ENCODE data around the gene SLC5A1.

The SLC5A1 gene

GRCh38 chr22:32042924-32043323, at the start of gene SLC5A1:
SLC5A1 (plus strand) TSS chr22:32043261; CDS start chr22:32043282, 21 bp downstream.
- no peak for ATAC-seq

GRCh38 chr22:31995046-31995445, 48.0 kb upstream of the SLC5A1 start:
- Mint-ChIP-seq H3K9me3 (no peaks in the 10 kb centered on the region), H3K27ac (no peak overlapping the region)
- ATAC-seq = no peak

More at GRCh38 chr22:32042924-32043323, at the start of gene SLC5A1:
- H3K36me3 Mint-ChIP-seq (ENCODE audit: low read depth) = no peaks in the 10 kb centered on the region
- H3K27me3 Mint-ChIP-seq = peaks cover 77% of the 10 kb centered on the region
- no peaks in the 10 kb centered on the region for H3K4me1 Mint-ChIP-seq
- no peaks in the 10 kb centered on the region for H3K9me3 Mint-ChIP-seq
- H3K27ac Mint-ChIP-seq = no peak within 1 kb of the TSS
- no peak for DNase-seq
- H3K4me3 Mint-ChIP-seq = no peak within 1 kb of the TSS

GRCh38 chr22:31995807-31996206, 47.3 kb upstream of the SLC5A1 start:
- H3K36me3 Mint-ChIP-seq (ENCODE audit: low read depth) = no peaks in the 10 kb centered on the region
- peaks cover 13% of the 10 kb centered on the region for H3K27me3 Mint-ChIP-seq
- H3K4me1 Mint-ChIP-seq = no peaks in the 10 kb centered on the region
- H3K27ac Mint-ChIP-seq = no peak overlapping the region
- DNase-seq (no peak), ATAC-seq (no peak)
- no peak overlapping the region for H3K4me3 Mint-ChIP-seq
- H3K9me3 Mint-ChIP-seq = no peaks in the 10 kb centered on the region

More at GRCh38 chr22:31995046-31995445, 48.0 kb upstream of the SLC5A1 start:
- Mint-ChIP-seq H3K4me1 (no peaks in the 10 kb centered on the region), H3K27me3 (peaks cover 10% of the 10 kb centered on the region), H3K36me3 (ENCODE audit: low read depth) (no peaks in the 10 kb centered on the region), H3K4me3 (no peak overlapping the region)
- DNase-seq = no peak

- no peak for ATAC-seq
- H3K27ac Mint-ChIP-seq = no peak overlapping the region
- H3K4me3 Mint-ChIP-seq = no peak overlapping the region
- no peaks in the 10 kb centered on the region for H3K4me1 Mint-ChIP-seq
- H3K36me3 Mint-ChIP-seq (ENCODE audit: low read depth) = no peaks in the 10 kb centered on the region
- peaks cover 13% of the 10 kb centered on the region for H3K27me3 Mint-ChIP-seq
- no peaks in the 10 kb centered on the region for H3K9me3 Mint-ChIP-seq
- no peak for DNase-seq
Observed at GRCh38 chr22:31998784-31999385, 44.2 kb upstream of the SLC5A1 start.

GRCh38 chr22:32000181-32000580, 42.9 kb upstream of the SLC5A1 start:
- no peak overlapping the region for H3K4me3 Mint-ChIP-seq
- no peak for ATAC-seq
- no peaks in the 10 kb centered on the region for H3K9me3 Mint-ChIP-seq
- H3K36me3 Mint-ChIP-seq (ENCODE audit: low read depth) = no peaks in the 10 kb centered on the region
- H3K27me3 Mint-ChIP-seq = peaks cover 15% of the 10 kb centered on the region
- no peak overlapping the region for H3K27ac Mint-ChIP-seq
- no peaks in the 10 kb centered on the region for H3K4me1 Mint-ChIP-seq
- DNase-seq = no peak

- no peak overlapping the region for H3K27ac Mint-ChIP-seq
- H3K36me3 Mint-ChIP-seq (ENCODE audit: low read depth) = no peaks in the 10 kb centered on the region
- DNase-seq = no peak
- peaks cover 6% of the 10 kb centered on the region for H3K27me3 Mint-ChIP-seq
- no peak for ATAC-seq
- no peaks in the 10 kb centered on the region for H3K9me3 Mint-ChIP-seq
- no peaks in the 10 kb centered on the region for H3K4me1 Mint-ChIP-seq
- H3K4me3 Mint-ChIP-seq = no peak overlapping the region
Observed at GRCh38 chr22:32005453-32005852, 37.6 kb upstream of the SLC5A1 start.

- H3K27ac Mint-ChIP-seq = no peak overlapping the region
- peaks cover 19% of the 10 kb centered on the region for H3K27me3 Mint-ChIP-seq
- H3K4me1 Mint-ChIP-seq = no peaks in the 10 kb centered on the region
- H3K9me3 Mint-ChIP-seq = peaks cover 20% of the 10 kb centered on the region
- peaks cover 7% of the 10 kb centered on the region for H3K36me3 Mint-ChIP-seq (ENCODE audit: low read depth)
- no peak for ATAC-seq
- DNase-seq = no peak
- H3K4me3 Mint-ChIP-seq = no peak overlapping the region
Observed at GRCh38 chr22:32013200-32013599, 29.9 kb upstream of the SLC5A1 start.

GRCh38 chr22:32016081-32016480, 27.0 kb upstream of the SLC5A1 start:
- no peak for ATAC-seq
- H3K4me1 Mint-ChIP-seq = peaks cover 6% of the 10 kb centered on the region
- H3K27ac Mint-ChIP-seq = no peak overlapping the region
- H3K27me3 Mint-ChIP-seq = peaks cover 32% of the 10 kb centered on the region
- peaks cover 7% of the 10 kb centered on the region for H3K36me3 Mint-ChIP-seq (ENCODE audit: low read depth)
- DNase-seq = no peak
- no peak overlapping the region for H3K4me3 Mint-ChIP-seq
- H3K9me3 Mint-ChIP-seq = peaks cover 24% of the 10 kb centered on the region

- no peak overlapping the region for H3K27ac Mint-ChIP-seq
- DNase-seq (no peak), ATAC-seq (no peak)
- H3K4me1 Mint-ChIP-seq = peaks cover 6% of the 10 kb centered on the region
- H3K4me3 Mint-ChIP-seq = no peak overlapping the region
- peaks cover 7% of the 10 kb centered on the region for H3K36me3 Mint-ChIP-seq (ENCODE audit: low read depth)
- peaks cover 38% of the 10 kb centered on the region for H3K27me3 Mint-ChIP-seq
- H3K9me3 Mint-ChIP-seq = peaks cover 13% of the 10 kb centered on the region
Observed at GRCh38 chr22:32018056-32018455, 25.0 kb upstream of the SLC5A1 start.

- ATAC-seq (peak; percentile 52), DNase-seq (no peak)
- H3K9me3 Mint-ChIP-seq = peaks cover 4% of the 10 kb centered on the region
- peaks cover 38% of the 10 kb centered on the region for H3K27me3 Mint-ChIP-seq
- no peaks in the 10 kb centered on the region for H3K36me3 Mint-ChIP-seq (ENCODE audit: low read depth)
- no peak overlapping the region for H3K27ac Mint-ChIP-seq
- H3K4me3 Mint-ChIP-seq = no peak overlapping the region
- H3K4me1 Mint-ChIP-seq = peaks cover 9% of the 10 kb centered on the region
Observed at GRCh38 chr22:32020117-32020516, 22.9 kb upstream of the SLC5A1 start.

- no peaks in the 10 kb centered on the region for H3K36me3 Mint-ChIP-seq (ENCODE audit: low read depth)
- H3K9me3 Mint-ChIP-seq = peaks cover 4% of the 10 kb centered on the region
- DNase-seq (no peak), ATAC-seq (no peak)
- no peak overlapping the region for H3K4me3 Mint-ChIP-seq
- peaks cover 38% of the 10 kb centered on the region for H3K27me3 Mint-ChIP-seq
- H3K4me1 Mint-ChIP-seq = peaks cover 9% of the 10 kb centered on the region
- H3K27ac Mint-ChIP-seq = no peak overlapping the region
Observed at GRCh38 chr22:32021716-32022115, 21.3 kb upstream of the SLC5A1 start.

- DNase-seq (no peak), ATAC-seq (no peak)
- H3K4me1 Mint-ChIP-seq = peaks cover 9% of the 10 kb centered on the region
- H3K27ac Mint-ChIP-seq = no peak overlapping the region
- peaks cover 25% of the 10 kb centered on the region for H3K27me3 Mint-ChIP-seq
- no peak overlapping the region for H3K4me3 Mint-ChIP-seq
- H3K36me3 Mint-ChIP-seq (ENCODE audit: low read depth) = no peaks in the 10 kb centered on the region
- peaks cover 4% of the 10 kb centered on the region for H3K9me3 Mint-ChIP-seq
Observed at GRCh38 chr22:32023251-32023827, 19.7 kb upstream of the SLC5A1 start.

GRCh38 chr22:32024796-32025195, 18.3 kb upstream of the SLC5A1 start:
- ATAC-seq (no peak), DNase-seq (no peak)
- H3K27me3 Mint-ChIP-seq = peaks cover 27% of the 10 kb centered on the region
- H3K27ac Mint-ChIP-seq = no peak overlapping the region
- H3K36me3 Mint-ChIP-seq (ENCODE audit: low read depth) = no peaks in the 10 kb centered on the region
- H3K9me3 Mint-ChIP-seq = peaks cover 2% of the 10 kb centered on the region
- no peak overlapping the region for H3K4me3 Mint-ChIP-seq
- peaks cover 8% of the 10 kb centered on the region for H3K4me1 Mint-ChIP-seq

GRCh38 chr22:32030518-32031247, 12.4 kb upstream of the SLC5A1 start:
- no peaks in the 10 kb centered on the region for H3K36me3 Mint-ChIP-seq (ENCODE audit: low read depth)
- H3K27me3 Mint-ChIP-seq = peaks cover 20% of the 10 kb centered on the region
- no peak overlapping the region for H3K4me3 Mint-ChIP-seq
- ATAC-seq = no peak
- no peak for DNase-seq
- H3K27ac Mint-ChIP-seq = no peak overlapping the region
- H3K9me3 Mint-ChIP-seq = no peaks in the 10 kb centered on the region
- no peaks in the 10 kb centered on the region for H3K4me1 Mint-ChIP-seq

GRCh38 chr22:32031466-32031865, 11.6 kb upstream of the SLC5A1 start:
- H3K4me1 Mint-ChIP-seq = no peaks in the 10 kb centered on the region
- DNase-seq (no peak), ATAC-seq (no peak)
- H3K36me3 Mint-ChIP-seq (ENCODE audit: low read depth) = no peaks in the 10 kb centered on the region
- H3K27ac Mint-ChIP-seq = no peak overlapping the region
- no peak overlapping the region for H3K4me3 Mint-ChIP-seq
- peaks cover 17% of the 10 kb centered on the region for H3K27me3 Mint-ChIP-seq
- no peaks in the 10 kb centered on the region for H3K9me3 Mint-ChIP-seq

Data from activated naive CD8-positive, alpha-beta T cell treated with anti-CD3 and anti-CD28 coated beads, Interleukin-2, amount 50 U/mL, for 24 hours (primary cell).